Endothelial cell of umbilical vein (primary cell): ENCODE measurements around the gene FARP1. TPM values are rescaled to one million over a fixed set of nuclear protein-coding genes. Genes with fewer than 3 reads are reported as not detected.

ENCODE experiments used
- BruUV-seq: library from RNA; stranded (reverse); fragments of 400-500 nt; replicated peaks from 2 replicates; lab custom pipeline; 2021; lab: Mats Ljungman, UMichigan
- CTCF ChIA-PET: fragments of 300-600, 350-600 bp; sonication (Branson Sonifier 250); formaldehyde crosslinking; loops from one replicate; lab custom pipeline; 2021; ENCODE audit warnings: antibody characterized with exemption, inconsistent platforms; lab: Charles Lee
- POLR2A ChIA-PET: fragments of 300-600, 350-600 bp; sonication (Branson Sonifier 250); formaldehyde crosslinking; loops from one replicate; lab custom pipeline; 2021; ENCODE audit warnings: antibody characterized with exemption, inconsistent platforms; lab: Charles Lee
- DNase-seq: peaks from one replicate; pipeline ENCODE4 v3.0.0-alpha.2; 2011; ENCODE audit warnings: low read depth, low spot score
- FAIRE-seq: peaks from 2 replicates; lab custom pipeline; 2011; peaks lifted over from hg19 to GRCh38; lab: Jason Lieb, UNC
- H2AFZ ChIP-seq: 2 replicates; pipeline ENCODE4 v1.6.0; 2012; ENCODE audit warnings: low read depth, low read length, control low read depth, inconsistent platforms
- H3K27ac ChIP-seq: 2 replicates; pipeline ENCODE4 v1.5.1; 2011; ENCODE audit warnings: low read depth, mild to moderate bottlenecking, control low read depth, low read length, moderate library complexity; ENCODE audit not compliant: insufficient read depth
- H3K27me3 ChIP-seq, 2 experiments: 2 replicates each; pipeline versions ENCODE4 v1.6.0 to v1.6.1; 2011; ENCODE audit warnings: low read length in 2 of 2, mixed read lengths in 1 of 2; ENCODE audit not compliant: control insufficient read depth in 2 of 2, insufficient read depth in 2 of 2
- H3K36me3 ChIP-seq, 2 experiments: 2 replicates in 1 of 2; 3 replicates in 1 of 2; pipeline ENCODE4 v1.5.1; 2011; ENCODE audit warnings: low read length in 2 of 2, mild to moderate bottlenecking in 1 of 2, moderate library complexity in 1 of 2; ENCODE audit not compliant: control insufficient read depth in 2 of 2, insufficient read depth in 2 of 2; ENCODE audit errors: extremely low read depth in 1 of 2
- H3K4me1 ChIP-seq: 3 replicates; pipeline ENCODE4 v1.5.1; 2011; ENCODE audit warnings: mild to moderate bottlenecking, low read length; ENCODE audit not compliant: control insufficient read depth, insufficient read depth; ENCODE audit errors: extremely low read depth
- H3K4me2 ChIP-seq: 2 replicates; pipeline ENCODE4 v1.6.1; 2011; ENCODE audit warnings: low read length, control low read depth, mixed read lengths; ENCODE audit not compliant: insufficient read depth
- H3K4me3 ChIP-seq, 3 experiments: fragments of 200-600 bp in 1 of 3; sonication (generic), shearing (Covaris generic) in 1 of 3; replicated peaks in 1 of 3; 2 replicates each; pipeline ENCODE4 v1.5.1; 2011 to 2016; ENCODE audit warnings: control low read depth in 3 of 3, low read length in 3 of 3, mild to moderate bottlenecking in 2 of 3, inconsistent platforms in 1 of 3, low read depth in 1 of 3, moderate library complexity in 1 of 3; ENCODE audit not compliant: insufficient read depth in 1 of 3
- H3K79me2 ChIP-seq: 2 replicates; pipeline ENCODE4 v1.6.0; 2012; ENCODE audit warnings: low read length, inconsistent platforms; ENCODE audit not compliant: control insufficient read depth, insufficient read depth
- H3K9ac ChIP-seq: replicated peaks from 2 replicates; pipeline ENCODE3; 2011; ENCODE audit warnings: low read length, control low read depth; ENCODE audit not compliant: insufficient read depth; ENCODE audit errors: extremely low read depth
- H3K9me1 ChIP-seq: replicated peaks from 3 replicates; pipeline ENCODE4 v1.6.0; 2011; ENCODE audit warnings: mild to moderate bottlenecking, low read length; ENCODE audit not compliant: control insufficient read depth, insufficient read depth; ENCODE audit errors: extremely low read depth
- H3K9me3 ChIP-seq: replicated peaks from 2 replicates; pipeline ENCODE4 v1.5.1; 2012; ENCODE audit warnings: low read length, inconsistent platforms; ENCODE audit not compliant: control insufficient read depth, insufficient read depth
- H4K20me1 ChIP-seq: replicated peaks from 2 replicates; pipeline ENCODE3; 2011; ENCODE audit warnings: mild to moderate bottlenecking, low read length; ENCODE audit not compliant: control insufficient read depth, insufficient read depth; ENCODE audit errors: extremely low read depth
- CTCF ChIP-seq, 2 donors: IDR thresholded peaks; 1 replicate in 1 of 2; 2 replicates in 1 of 2; pipeline ENCODE4 v1.5.1; 2011; ENCODE audit warnings: low read length in 2 of 2, mild to moderate bottlenecking in 2 of 2, moderate library complexity in 2 of 2, control low read depth in 1 of 2, inconsistent platforms in 1 of 2, low read depth in 1 of 2; ENCODE audit not compliant: insufficient read depth in 1 of 2; ENCODE audit errors: extremely low read depth in 1 of 2
- EZH2 ChIP-seq: IDR thresholded peaks from 2 replicates; pipeline ENCODE4 v1.6.1; 2012; ENCODE audit warnings: borderline replicate concordance, low read depth, mild to moderate bottlenecking, moderate library complexity, low read length, inconsistent platforms; ENCODE audit not compliant: severe bottlenecking
- FOS ChIP-seq: IDR thresholded peaks from 2 replicates; pipeline ENCODE4 v1.6.1; 2011; ENCODE audit warnings: mild to moderate bottlenecking, low read length, moderate library complexity, borderline replicate concordance; ENCODE audit not compliant: insufficient read depth
- GATA2 ChIP-seq: IDR thresholded peaks from 2 replicates; pipeline ENCODE4 v1.7.0; 2011; ENCODE audit warnings: low read depth, mild to moderate bottlenecking, moderate library complexity, mixed read lengths, low read length; ENCODE audit not compliant: insufficient read length, insufficient read depth
- JUN ChIP-seq: IDR thresholded peaks from 2 replicates; pipeline ENCODE4 v1.6.1; 2011; ENCODE audit warnings: borderline replicate concordance, low read depth; ENCODE audit not compliant: insufficient read length, insufficient read depth
- MAX ChIP-seq: IDR thresholded peaks from 2 replicates; pipeline ENCODE4 v1.6.1; 2011; ENCODE audit not compliant: insufficient read depth, insufficient read length
- MYC ChIP-seq: IDR thresholded peaks from one replicate; pipeline ENCODE4 v1.6.1; 2011; ENCODE audit warnings: mild to moderate bottlenecking, low read depth, low read length
- POLR2A ChIP-seq: IDR thresholded peaks from 2 replicates; pipeline ENCODE4 v1.6.1; 2012; ENCODE audit warnings: low read depth, mild to moderate bottlenecking, control low read depth, low read length
- POLR2AphosphoS5 ChIP-seq: IDR thresholded peaks from 2 replicates; pipeline ENCODE4 v1.6.1; 2012; ENCODE audit warnings: low read depth, mild to moderate bottlenecking, control low read depth, low read length, moderate library complexity; ENCODE audit not compliant: insufficient read depth
- dilution Hi-C: fragments of 300-500 bp; cut with MboI; formaldehyde crosslinking; loops from one replicate; pipeline ENCODE4 v1.15.0; 2019; ENCODE audit warnings: low sequenced_read_pairs; ENCODE audit not compliant: extremely low pct_ligation_motif_present
- intact Hi-C: fragments of 100-400 bp; cut with micrococcal nuclease; formaldehyde crosslinking; loops from one replicate; pipeline ENCODE4 v1.10.0; 2022
- polyA plus RNA-seq, 4 experiments: library from polyadenylated mRNA; depleted of rRNA in 3 of 4; stranded (reverse) in 3 of 4; unstranded in 1 of 4; fragments of >200 nt; gene quantifications; 2 replicates each; pipeline versions ENCODE4 v1.2.1 to v1.2.3, GENCODE V29; 2011 to 2012; ENCODE audit warnings: missing spikeins in 1 of 4
- total RNA-seq: library from RNA; stranded (reverse); gene quantifications from 2 replicates; pipeline ENCODE4 v1.2.3, GENCODE V29; 2021

The FARP1 gene
- total and polyA plus RNA-seq, 2 donors (not counting 3 experiments of a cell fraction or from before 2014, with no cell fraction given): 19.0 to 77.7 TPM

DNA sequence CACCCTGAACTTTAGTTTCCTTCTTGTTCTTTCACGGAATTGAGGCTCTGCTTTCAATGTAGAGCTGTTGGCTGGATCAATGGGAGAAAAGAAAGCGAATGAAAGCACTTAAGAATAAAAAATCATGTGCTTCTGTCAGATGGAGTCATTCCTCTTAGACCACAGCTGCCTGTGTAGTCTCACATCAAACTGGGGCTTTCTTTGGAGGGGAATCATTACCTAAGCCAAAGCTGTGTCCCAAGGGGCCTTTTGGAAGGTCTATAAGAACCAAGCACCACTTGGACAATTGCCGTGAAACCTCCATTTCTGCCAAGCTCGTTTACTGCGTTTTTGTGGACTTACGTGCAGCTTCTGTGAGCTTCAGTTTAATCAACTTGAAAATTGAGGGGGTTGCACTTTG is 78.3 kb downstream of the FARP1 start:
- FAIRE-seq: no peak
- H3K27ac ChIP-seq: no peak overlapping the region

More for the DNA sequence above, 78.3 kb downstream of the FARP1 start:
- ChIA-PET POLR2A (no interaction called here), CTCF (interaction anchor here (1.3 kb wide), 1 partner anchor 24 kb away, joined by 3 read pairs; no protein-coding TSS in a partner anchor)
- intact Hi-C loops (no loop called here), dilution Hi-C loops (no loop called here)
- Histone ChIP-seq H4K20me1 (no peaks in the 10 kb centered on the region), H3K9me1 (no peaks in the 10 kb centered on the region), H3K4me3 (no peak overlapping the region), H3K36me3 (no peaks in the 10 kb centered on the region), H3K79me2 (no peaks in the 10 kb centered on the region), H2AFZ (no peak overlapping the region), H3K4me1 (peaks cover 16% of the 10 kb centered on the region), H3K27me3 (no peaks in the 10 kb centered on the region), H3K9me3 (no peaks in the 10 kb centered on the region), H3K9ac (no peak overlapping the region), H3K4me2 (no peak overlapping the region)
- no peak for DNase-seq
- TF ChIP-seq MAX (no peak), FOS (no peak), POLR2AphosphoS5 (no peak), GATA2 (no peak), MYC (no peak), EZH2 (no peak), CTCF (IDR thresholded peaks at IDR 0.05; ENCODE audit: extremely low read depth in 1 of 2, insufficient read depth in 1 of 2, low read depth in 1 of 2, low read length in 2 of 2) (no peak), JUN (no peak), POLR2A (no peak)
- BruUV-seq: no TSS peak
